Gastroesophageal sphincter (tissue), 3 donors: Measurements from ENCODE around the gene PRKRA.

ENCODE experiments used
- EP300 ChIP-seq: sonication (generic); formaldehyde crosslinking; IDR thresholded peaks from one replicate; pipeline ENCODE4 v1.6.1; 2017; ENCODE audit warnings: antibody characterized with exemption, mild to moderate bottlenecking
- POLR2A ChIP-seq, 2 donors: fragments of 450-650 bp; IDR thresholded peaks; one replicate each; pipeline ENCODE4 v1.6.1; 2017; ENCODE audit warnings: antibody characterized with exemption in 2 of 2, mild to moderate bottlenecking in 2 of 2, moderate library complexity in 1 of 2
- POLR2AphosphoS5 ChIP-seq: sonication (generic); formaldehyde crosslinking; IDR thresholded peaks from one replicate; pipeline ENCODE4 v1.6.1; 2017; ENCODE audit warnings: antibody characterized with exemption
- TF ChIP-seq, protein P1 (sequence below), 4 experiments: fragments of 200-600 bp in 2 of 4; fragments of 450-650 bp in 2 of 4; sonication (generic) in 1 of 4; IDR thresholded peaks; one replicate each; pipeline ENCODE4 v1.5.1; 2017 to 2019; ENCODE audit warnings: antibody characterized with exemption in 4 of 4, mild to moderate bottlenecking in 2 of 4, moderate library complexity in 2 of 4

DNA sequence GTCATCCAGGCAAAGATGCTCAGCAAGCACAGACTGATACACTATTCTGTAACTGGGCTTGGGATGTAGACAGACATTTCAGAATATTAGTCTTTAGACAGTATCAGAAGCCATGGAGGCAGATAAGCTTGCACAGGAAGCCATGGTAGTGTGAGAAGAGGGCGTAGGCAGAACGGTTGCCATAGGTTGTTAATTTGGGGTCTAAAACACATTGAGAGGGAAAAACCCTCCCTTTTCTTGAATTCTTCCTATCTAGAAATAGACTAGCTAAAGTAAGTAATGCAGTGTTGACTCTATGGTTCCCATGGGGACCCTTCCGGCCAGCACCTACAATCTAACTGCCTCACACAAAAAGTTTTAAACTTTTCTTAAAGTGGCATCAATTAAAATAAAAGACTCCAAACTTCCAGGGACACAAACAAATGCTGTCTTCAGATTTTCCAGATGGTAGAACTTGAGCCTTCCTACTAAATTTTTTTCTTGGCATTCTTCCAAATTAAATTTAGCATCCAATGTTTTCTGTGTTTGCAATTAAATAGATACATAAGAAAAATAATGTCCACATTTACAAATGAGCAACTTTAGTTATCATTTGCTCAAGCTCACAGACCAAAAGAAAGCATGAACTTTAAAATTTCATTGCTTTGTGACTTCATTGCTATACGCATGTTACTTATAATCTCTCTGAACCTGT, 1.9 kb downstream of the PRKRA start:
- TF ChIP-seq, protein P1, sequence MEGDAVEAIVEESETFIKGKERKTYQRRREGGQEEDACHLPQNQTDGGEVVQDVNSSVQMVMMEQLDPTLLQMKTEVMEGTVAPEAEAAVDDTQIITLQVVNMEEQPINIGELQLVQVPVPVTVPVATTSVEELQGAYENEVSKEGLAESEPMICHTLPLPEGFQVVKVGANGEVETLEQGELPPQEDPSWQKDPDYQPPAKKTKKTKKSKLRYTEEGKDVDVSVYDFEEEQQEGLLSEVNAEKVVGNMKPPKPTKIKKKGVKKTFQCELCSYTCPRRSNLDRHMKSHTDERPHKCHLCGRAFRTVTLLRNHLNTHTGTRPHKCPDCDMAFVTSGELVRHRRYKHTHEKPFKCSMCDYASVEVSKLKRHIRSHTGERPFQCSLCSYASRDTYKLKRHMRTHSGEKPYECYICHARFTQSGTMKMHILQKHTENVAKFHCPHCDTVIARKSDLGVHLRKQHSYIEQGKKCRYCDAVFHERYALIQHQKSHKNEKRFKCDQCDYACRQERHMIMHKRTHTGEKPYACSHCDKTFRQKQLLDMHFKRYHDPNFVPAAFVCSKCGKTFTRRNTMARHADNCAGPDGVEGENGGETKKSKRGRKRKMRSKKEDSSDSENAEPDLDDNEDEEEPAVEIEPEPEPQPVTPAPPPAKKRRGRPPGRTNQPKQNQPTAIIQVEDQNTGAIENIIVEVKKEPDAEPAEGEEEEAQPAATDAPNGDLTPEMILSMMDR (IDR thresholded peaks at IDR 0.05), result no peak
- no peak for TF ChIP-seq POLR2AphosphoS5
- no peak for TF ChIP-seq EP300
- no peak for TF ChIP-seq POLR2A (IDR thresholded peaks at IDR 0.05)
